HepG2 (cell line): ENCODE data around the gene SGSM1. TPM values are rescaled to one million over a fixed set of nuclear protein-coding genes. Genes with fewer than 3 reads are reported as not detected.

ENCODE experiments used
- AHR ChIP-seq: IDR thresholded peaks from 2 replicates; pipeline ENCODE4 v1.6.1; 2018; ENCODE audit warnings: missing genetic modification reagents, missing compliant biosample characterization
- ETV5 ChIP-seq: IDR thresholded peaks from 2 replicates; pipeline ENCODE4 v1.6.1; 2018; ENCODE audit warnings: missing biosample characterization, missing genetic modification reagents, inconsistent platforms, borderline replicate concordance
- ETV6 ChIP-seq: sonication (generic); formaldehyde crosslinking; conservative IDR thresholded peaks from 2 replicates; pipeline ENCODE4 v1.4.0; 2020; ENCODE audit warnings: missing genetic modification reagents
- HNF4G ChIP-seq, 2 experiments: sonication (generic) in 1 of 2; formaldehyde crosslinking in 1 of 2; IDR thresholded peaks; 2 replicates each; pipeline versions ENCODE4 v1.4.0 to v1.6.1; 2011 to 2020; ENCODE audit warnings: borderline replicate concordance in 2 of 2, low read depth in 2 of 2, mild to moderate bottlenecking in 2 of 2, low read length in 1 of 2, missing genetic modification reagents in 1 of 2, moderate library complexity in 1 of 2
- KLF9 ChIP-seq: IDR thresholded peaks from 2 replicates; pipeline ENCODE4 v1.6.1; 2016; ENCODE audit warnings: low read depth
- MTA1 ChIP-seq: sonication (generic); formaldehyde crosslinking; IDR thresholded peaks from 2 replicates; pipeline ENCODE4 v1.4.0; 2020; ENCODE audit warnings: missing genetic modification reagents, mild to moderate bottlenecking, borderline replicate concordance
- PHF5A ChIP-seq: IDR thresholded peaks from one replicate; pipeline ENCODE4 v1.6.1; 2018; ENCODE audit warnings: low read depth, missing genetic modification reagents; ENCODE audit not compliant: unreplicated experiment
- RERE ChIP-seq: IDR thresholded peaks from 2 replicates; pipeline ENCODE4 v1.6.1; 2016; ENCODE audit warnings: low read depth, missing genetic modification reagents, missing compliant biosample characterization
- STAT6 ChIP-seq: sonication (generic); formaldehyde crosslinking; IDR thresholded peaks from 2 replicates; pipeline ENCODE4 v1.4.0; 2020; ENCODE audit warnings: missing genetic modification reagents, mild to moderate bottlenecking, borderline replicate concordance
- ZEB1 ChIP-seq: IDR thresholded peaks from 2 replicates; pipeline ENCODE4 v1.6.1; 2012; ENCODE audit warnings: mild to moderate bottlenecking, low read depth, inconsistent platforms; ENCODE audit not compliant: insufficient replicate concordance
- ZNF263 ChIP-seq: sonication (generic); formaldehyde crosslinking; IDR thresholded peaks from 2 replicates; pipeline ENCODE4 v1.4.0; 2020; ENCODE audit warnings: missing genetic modification reagents
- ZNF367 ChIP-seq: sonication (generic); formaldehyde crosslinking; IDR thresholded peaks from 2 replicates; pipeline ENCODE4 v1.4.0; 2020; ENCODE audit warnings: missing genetic modification reagents, borderline replicate concordance
- ZNF382 ChIP-seq: sonication (generic); formaldehyde crosslinking; IDR thresholded peaks from 2 replicates; pipeline ENCODE4 v1.5.0; 2020; ENCODE audit warnings: missing genetic modification reagents, mild to moderate bottlenecking, borderline replicate concordance
- ZNF580 ChIP-seq: IDR thresholded peaks from 2 replicates; pipeline ENCODE4 v1.6.1; 2016; ENCODE audit warnings: low read depth, borderline replicate concordance
- ZNF687 ChIP-seq: sonication (generic); formaldehyde crosslinking; IDR thresholded peaks from 2 replicates; pipeline ENCODE4 v1.5.1; 2020; ENCODE audit warnings: mild to moderate bottlenecking, missing genetic modification reagents, moderate library complexity
- ZSCAN30 ChIP-seq: sonication (generic); formaldehyde crosslinking; IDR thresholded peaks from 2 replicates; pipeline ENCODE4 v1.5.0; 2020; ENCODE audit warnings: mild to moderate bottlenecking, missing genetic modification reagents
- polyA plus RNA-seq, 8 experiments: library from polyadenylated mRNA; depleted of rRNA in 3 of 8; stranded (reverse) in 7 of 8; unstranded in 1 of 8; fragments of >200 nt; fragmentation: Illumina TruSeq in 4 of 8; extraction: Trizol in 4 of 8; gene quantifications; 2 replicates each; pipeline versions ENCODE4 v1.2.1 to v1.2.3, GENCODE V29; 2011 to 2016; ENCODE audit warnings: low read depth in 4 of 8, missing spikeins in 1 of 8, mixed read lengths in 1 of 8; ENCODE audit not compliant: insufficient read depth in 1 of 8
- total RNA-seq, 5 experiments: library from RNA; depleted of rRNA; stranded (reverse); fragments of >200 nt; fragmentation: Illumina TruSeq; extraction: Trizol; gene quantifications; 2 replicates each; pipeline ENCODE4 v1.2.3, GENCODE V29; 2016; ENCODE audit warnings: low read depth in 1 of 5

Gene SGSM1
- total and polyA plus RNA-seq, 2 of the 13 experiments (the other 11 are each of a cell fraction or from before 2014, with no cell fraction given), result 0.07 TPM; not detected in 1

GRCh38 chr22:24894998-24895397, 89.0 kb downstream of the SGSM1 start (continued):
- TF ChIP-seq STAT6 (CRISPR knock-in tag), result 0 out of 2 replicates have a peak, but pooled peaks have one; percentile 8
- peak; percentile 57 for TF ChIP-seq ZNF687
- no peak for TF ChIP-seq PHF5A
- TF ChIP-seq ZEB1, result no peak
- TF ChIP-seq ZSCAN30 (CRISPR knock-in tag), result no peak
- no peak for TF ChIP-seq ZNF382
- no peak for TF ChIP-seq ZNF580 (CRISPR knock-in tag)
- TF ChIP-seq MTA1 (CRISPR knock-in tag), result no peak
- TF ChIP-seq ETV6 (CRISPR knock-in tag), result no peak
- no peak for TF ChIP-seq ZNF367 (CRISPR knock-in tag)
- TF ChIP-seq ETV5 (CRISPR knock-in tag), result 0 out of 2 replicates have a peak, but pooled peaks have one; percentile 12
- no peak for TF ChIP-seq KLF9 (CRISPR knock-in tag)
- TF ChIP-seq ZNF263 (CRISPR knock-in tag), result peak; percentile 95
- TF ChIP-seq AHR (CRISPR knock-in tag), result no peak
- TF ChIP-seq HNF4G (IDR thresholded peaks at IDR 0.05; ENCODE audit: borderline replicate concordance, low read depth, low read length), result no peak
- 0 out of 2 replicates have a peak, but pooled peaks have one; percentile 9 for TF ChIP-seq HNF4G (CRISPR knock-in tag; IDR thresholded peaks at IDR 0.05; ENCODE audit: borderline replicate concordance, low read depth)
- TF ChIP-seq RERE (CRISPR knock-in tag), result no peak
